ENCODE results near the gene USP25.

GRCh38 chr21:15853126-15853525 lies 123.3 kb downstream of the USP25 start:
- no peak for TF ChIP-seq TAF1 (IDR thresholded peaks at IDR 0.05; ENCODE audit: borderline replicate concordance, insufficient read depth, low read length)
- TF ChIP-seq REST (IDR thresholded peaks at IDR 0.05; ENCODE audit: insufficient read depth in 1 of 2, low read depth in 2 of 2, low read length in 2 of 2) = no peak

Data from PFSK-1 (cell line).